GM12864 (cell line): ENCODE results near the gene GPRC5A.

Source experiments
- DNase-seq: peaks from one replicate; pipeline ENCODE4 v3.0.0-alpha.2; 2011; ENCODE audit warnings: low read depth
- H3K4me3 ChIP-seq: 2 replicates; pipeline ENCODE4 v1.5.1; 2011; ENCODE audit warnings: mild to moderate bottlenecking, low read depth, low read length, control low read depth
- CTCF ChIP-seq: IDR thresholded peaks from 2 replicates; pipeline ENCODE4 v1.5.1; 2011; ENCODE audit warnings: low read depth, mild to moderate bottlenecking, moderate library complexity, low read length, control low read depth, inconsistent platforms; ENCODE audit errors: missing control alignments

The GPRC5A gene

DNA sequence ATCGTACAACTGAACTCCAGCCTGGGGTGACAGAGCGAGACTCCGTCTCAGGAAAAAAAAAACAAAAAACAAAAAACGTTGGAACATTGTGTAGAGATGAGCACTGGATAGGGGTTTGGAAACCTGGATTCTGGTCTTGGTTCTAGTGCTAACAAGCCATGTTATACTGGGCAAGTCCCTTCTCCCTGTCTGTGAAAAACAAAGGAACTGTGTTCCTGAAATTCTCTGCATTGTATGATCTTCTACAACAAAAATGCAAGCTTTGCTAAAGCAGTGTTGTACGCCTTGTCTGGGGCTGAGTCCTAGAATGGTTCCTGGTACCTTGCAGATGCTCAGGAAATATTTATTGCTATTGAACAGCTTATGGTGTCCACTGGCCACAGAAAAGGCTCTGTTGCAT, 47.2 kb downstream of the GPRC5A start:
- no peak overlapping the region for H3K4me3 ChIP-seq
- TF ChIP-seq CTCF = no peak
- no peak for DNase-seq

DNA sequence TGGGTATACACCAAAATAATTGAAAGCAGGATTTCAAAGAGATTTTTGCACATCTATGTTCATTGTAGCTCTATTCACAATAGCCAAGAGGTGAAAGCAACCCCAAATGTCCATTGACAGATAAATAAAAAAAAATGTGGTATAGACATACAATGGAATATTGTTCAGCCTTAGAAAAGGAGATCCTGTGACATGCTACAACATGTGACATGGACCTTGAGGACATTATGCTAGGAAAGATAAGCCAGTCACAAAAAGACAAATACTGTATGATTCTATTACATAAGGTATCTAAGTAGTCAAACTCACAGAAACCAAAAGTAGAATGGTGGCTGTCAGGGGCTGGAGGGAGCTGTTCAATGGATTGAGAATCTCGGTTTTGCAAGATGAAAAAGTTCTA, 48.5 kb downstream of the GPRC5A start:
- DNase-seq = no peak
- no peak overlapping the region for H3K4me3 ChIP-seq
- no peak for TF ChIP-seq CTCF

DNA sequence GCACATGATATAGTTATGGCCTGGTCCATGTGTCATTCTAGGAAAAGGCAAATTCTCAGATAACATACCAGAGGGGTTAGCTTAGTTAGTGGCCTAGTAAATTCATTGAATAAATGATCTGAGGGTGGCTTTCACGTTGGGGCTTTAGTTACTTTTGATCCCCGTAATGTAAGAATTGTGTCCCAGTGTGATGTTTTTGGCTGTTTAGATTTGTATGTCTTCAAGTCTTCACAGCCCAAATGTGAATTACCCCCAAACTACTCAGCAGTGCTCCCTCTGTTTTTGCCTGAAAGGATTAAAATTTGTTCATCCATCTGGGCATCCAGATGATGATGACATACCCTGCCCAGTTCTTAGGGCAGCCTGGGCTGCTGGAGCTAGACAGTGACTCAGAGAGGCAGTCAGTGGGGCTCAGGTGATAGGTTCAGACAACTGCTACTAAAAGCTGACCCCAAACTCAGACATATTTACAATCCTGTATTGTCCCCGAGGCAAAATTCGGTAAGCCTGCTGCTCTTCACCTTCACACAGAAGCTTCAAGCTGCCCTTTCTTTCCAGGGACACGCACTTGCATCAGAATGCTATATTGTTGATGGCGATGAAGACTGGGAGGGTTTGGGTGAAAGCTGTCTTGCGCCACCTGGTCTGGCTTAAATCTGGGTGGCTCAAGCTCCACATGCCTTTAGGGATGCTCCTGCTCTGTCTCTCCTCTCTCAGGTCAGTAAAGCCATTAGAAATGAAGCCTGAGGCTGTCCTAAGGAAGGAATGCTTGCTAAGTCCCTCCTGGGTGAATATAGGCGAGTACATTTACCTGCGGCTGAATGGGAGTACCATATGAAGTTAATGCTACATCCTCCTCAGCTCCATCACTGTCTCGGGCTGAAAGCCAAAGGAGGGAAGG, 50.3 kb downstream of the GPRC5A start:
- no peak for TF ChIP-seq CTCF
- H3K4me3 ChIP-seq = no peak overlapping the region
- no peak for DNase-seq

GRCh38 chr12:12943586-12944260, 52.4 kb downstream of the GPRC5A start:
- H3K4me3 ChIP-seq = no peak overlapping the region
- no peak for DNase-seq
- TF ChIP-seq CTCF = no peak

DNA sequence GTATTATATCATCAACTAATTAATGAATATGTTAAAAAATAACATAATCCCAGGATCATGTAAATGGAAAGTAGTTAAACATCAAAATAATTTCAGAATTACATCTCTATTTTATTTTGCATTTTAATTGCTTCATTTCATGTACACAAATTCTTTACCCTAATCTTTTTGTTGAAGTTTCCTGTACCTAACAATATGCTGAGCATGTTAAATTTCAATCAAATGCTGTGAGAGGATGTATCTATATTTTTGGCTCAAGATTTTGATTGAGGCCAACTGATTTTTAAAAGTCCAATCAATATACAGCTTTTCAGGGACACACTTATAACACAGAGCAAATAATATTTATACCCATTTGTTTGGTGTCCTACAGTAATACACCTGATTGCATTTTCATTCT, 54.2 kb downstream of the GPRC5A start:
- TF ChIP-seq CTCF = no peak
- no peak overlapping the region for H3K4me3 ChIP-seq
- no peak for DNase-seq

- TF ChIP-seq CTCF = no peak
- DNase-seq = no peak
- H3K4me3 ChIP-seq = no peak overlapping the region
These were observed 55.5 kb downstream of the GPRC5A start for GRCh38 chr12:12946686-12947355.
